MCF 10A (cell line): ENCODE results near the gene INCA1. TPM values are rescaled to one million over a fixed set of nuclear protein-coding genes. Genes with fewer than 3 reads are reported as not detected.
"Not testable (repeated sequence)": the region's sequence is repeated elsewhere in the genome, so short reads cannot be mapped to it uniquely, and the experiment has no call there.

Source experiments
- BruUV-seq: library from RNA; stranded (reverse); fragments of 400-500 nt; replicated peaks from 2 replicates; lab custom pipeline; 2021; lab: Mats Ljungman, UMichigan
- CTCF ChIA-PET: fragments of 300-600 bp; sonication (Branson Sonifier 250); formaldehyde crosslinking; extraction: SDS; loops from one replicate; lab custom pipeline; 2021; ENCODE audit warnings: antibody characterized with exemption, inconsistent platforms; lab: Yijun Ruan, JAX
- POLR2A ChIA-PET: fragments of 300-600, 350-650 bp; sonication (Branson Sonifier 250); formaldehyde crosslinking; extraction: SDS; loops from one replicate; lab custom pipeline; 2020; ENCODE audit warnings: antibody characterized with exemption, inconsistent platforms; lab: Yijun Ruan, JAX
- DNase-seq: peaks from one replicate; pipeline ENCODE4 v3.0.0-alpha.2; 2018; ENCODE audit not compliant: unreplicated experiment
- H3K27ac Mint-ChIP-seq: one replicate; pipeline ENCODE4 v1.8.0; 2022; ENCODE audit warnings: mild to moderate bottlenecking, low read depth, mixed read lengths; ENCODE audit not compliant: unreplicated experiment
- H3K27me3 Mint-ChIP-seq: one replicate; pipeline ENCODE4 v1.8.0; 2022; ENCODE audit warnings: mixed read lengths; ENCODE audit not compliant: insufficient read depth, unreplicated experiment
- H3K36me3 Mint-ChIP-seq: one replicate; pipeline ENCODE4 v1.8.0; 2022; ENCODE audit warnings: mild to moderate bottlenecking, moderate library complexity, mixed read lengths; ENCODE audit not compliant: insufficient read depth, unreplicated experiment
- H3K4me1 Mint-ChIP-seq: one replicate; pipeline ENCODE4 v1.8.0; 2022; ENCODE audit warnings: mixed read lengths; ENCODE audit not compliant: insufficient read depth, unreplicated experiment
- H3K4me3 Mint-ChIP-seq: one replicate; pipeline ENCODE4 v1.8.0; 2022; ENCODE audit warnings: mild to moderate bottlenecking, moderate library complexity, mixed read lengths; ENCODE audit not compliant: unreplicated experiment
- H3K9me3 Mint-ChIP-seq: one replicate; pipeline ENCODE4 v1.8.0; 2022; ENCODE audit warnings: mixed read lengths; ENCODE audit not compliant: unreplicated experiment
- intact Hi-C: fragments of 100-400 bp; cut with micrococcal nuclease; formaldehyde crosslinking; loops from 2 replicates; pipeline ENCODE4 v1.14.1; 2022
- total RNA-seq: library from RNA; stranded (reverse); gene quantifications from 2 replicates; pipeline ENCODE4 v1.2.3, GENCODE V29; 2022
- TF ChIP-seq, protein P1 (sequence below): fragments of 200-600 bp; IDR thresholded peaks from one replicate; pipeline ENCODE4 v1.8.0; 2022; ENCODE audit warnings: antibody characterized with exemption, mild to moderate bottlenecking; ENCODE audit not compliant: unreplicated experiment

The INCA1 gene
- total RNA-seq, 1 experiment from 2014 or later = 0.44 TPM

DNA sequence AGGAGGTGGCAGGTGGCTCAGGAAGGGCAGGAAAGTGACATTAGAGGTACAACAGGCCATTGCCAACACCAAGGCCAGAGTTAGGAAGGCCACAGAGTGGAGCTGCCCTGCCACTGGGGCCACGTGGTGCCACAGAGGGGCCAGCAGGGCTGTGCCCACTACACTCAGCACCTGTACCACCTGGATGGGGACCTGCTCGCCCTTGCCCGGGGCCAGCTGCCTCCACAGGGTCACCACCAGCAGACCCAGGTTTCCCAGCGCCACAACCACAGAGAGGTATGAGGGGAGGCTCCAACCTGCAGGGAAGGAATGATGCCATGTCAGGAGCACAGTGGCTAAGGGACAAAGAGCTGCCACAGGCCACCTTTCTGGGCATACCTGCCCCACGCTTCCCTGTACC lies 36.7 kb upstream of the INCA1 start:
- CTCF ChIA-PET = interaction anchor here (0.8 to 1.5 kb wide), 3 partner anchors 12 to 54 kb away, joined by 3 to 4 read pairs (median 4); no protein-coding TSS in a partner anchor
- POLR2A ChIA-PET = no interaction called here
- intact Hi-C loops = no loop called here
- H3K36me3 Mint-ChIP-seq = peaks cover 6% of the 10 kb centered on the region
- TF ChIP-seq, protein P1, sequence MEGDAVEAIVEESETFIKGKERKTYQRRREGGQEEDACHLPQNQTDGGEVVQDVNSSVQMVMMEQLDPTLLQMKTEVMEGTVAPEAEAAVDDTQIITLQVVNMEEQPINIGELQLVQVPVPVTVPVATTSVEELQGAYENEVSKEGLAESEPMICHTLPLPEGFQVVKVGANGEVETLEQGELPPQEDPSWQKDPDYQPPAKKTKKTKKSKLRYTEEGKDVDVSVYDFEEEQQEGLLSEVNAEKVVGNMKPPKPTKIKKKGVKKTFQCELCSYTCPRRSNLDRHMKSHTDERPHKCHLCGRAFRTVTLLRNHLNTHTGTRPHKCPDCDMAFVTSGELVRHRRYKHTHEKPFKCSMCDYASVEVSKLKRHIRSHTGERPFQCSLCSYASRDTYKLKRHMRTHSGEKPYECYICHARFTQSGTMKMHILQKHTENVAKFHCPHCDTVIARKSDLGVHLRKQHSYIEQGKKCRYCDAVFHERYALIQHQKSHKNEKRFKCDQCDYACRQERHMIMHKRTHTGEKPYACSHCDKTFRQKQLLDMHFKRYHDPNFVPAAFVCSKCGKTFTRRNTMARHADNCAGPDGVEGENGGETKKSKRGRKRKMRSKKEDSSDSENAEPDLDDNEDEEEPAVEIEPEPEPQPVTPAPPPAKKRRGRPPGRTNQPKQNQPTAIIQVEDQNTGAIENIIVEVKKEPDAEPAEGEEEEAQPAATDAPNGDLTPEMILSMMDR = no peak
- H3K4me3 Mint-ChIP-seq = no peak overlapping the region
- no peak overlapping the region for H3K27ac Mint-ChIP-seq
- no peak for DNase-seq
- H3K4me1 Mint-ChIP-seq = peaks cover 5% of the 10 kb centered on the region
- no peaks in the 10 kb centered on the region for H3K27me3 Mint-ChIP-seq
- no peaks in the 10 kb centered on the region for H3K9me3 Mint-ChIP-seq
- no TSS peak for BruUV-seq

DNA sequence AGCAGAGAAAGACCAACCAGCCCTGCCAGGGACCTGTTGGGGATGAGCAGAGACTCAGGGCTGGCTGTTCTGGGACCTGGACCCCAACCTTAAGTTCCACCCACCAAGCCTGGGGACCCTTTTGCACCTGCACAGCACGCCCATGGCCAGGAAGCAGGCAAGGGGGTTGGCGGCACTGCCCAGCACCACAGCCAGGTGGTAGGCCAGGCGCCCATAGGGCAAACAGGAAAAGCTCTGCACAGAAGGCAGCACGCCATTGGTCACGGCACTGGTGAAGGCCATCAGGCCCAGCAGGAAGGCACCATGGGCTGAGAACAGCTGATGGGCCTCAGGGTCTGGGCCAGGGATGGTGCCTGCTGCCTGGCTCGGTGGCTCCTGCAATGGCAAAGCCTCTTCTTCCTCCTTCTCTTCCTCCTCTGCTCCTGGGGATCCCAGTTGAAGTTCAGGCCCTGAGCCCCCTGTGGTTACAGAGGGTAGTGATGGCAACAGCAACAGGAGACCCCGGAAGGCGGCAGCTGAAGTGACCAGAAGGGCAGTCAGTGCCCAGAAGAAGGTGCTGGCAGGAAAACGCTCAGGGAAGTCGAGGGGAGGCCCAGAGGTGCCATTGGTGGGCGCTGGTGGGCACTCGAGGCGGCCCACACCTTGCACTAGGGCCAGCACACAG lies 36.2 kb upstream of the INCA1 start:
- no peak overlapping the region for H3K4me3 Mint-ChIP-seq
- BruUV-seq = no TSS peak

DNA sequence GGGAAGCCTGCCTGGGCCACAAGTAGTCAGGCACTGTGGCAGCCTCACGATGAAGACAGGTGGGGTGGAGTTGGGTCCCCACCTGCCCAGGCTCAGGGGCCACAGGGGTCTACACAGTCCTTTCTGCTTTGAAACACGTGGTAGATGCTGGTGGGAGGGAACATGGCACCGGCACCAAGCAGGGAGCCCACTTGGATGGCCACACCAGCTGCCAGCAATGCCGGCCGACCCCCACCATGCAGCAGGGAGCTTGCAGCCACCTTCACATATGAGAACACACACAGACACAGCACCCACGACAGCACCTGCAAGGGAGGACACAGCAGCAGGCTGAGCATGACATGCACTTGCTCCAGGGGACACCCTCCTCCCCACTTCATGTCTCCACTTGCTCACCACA lies 35.5 kb upstream of the INCA1 start:
- ChIA-PET CTCF (no interaction called here), POLR2A (no interaction called here)
- BruUV-seq = no TSS peak
- TF ChIP-seq, protein P1 = no peak
- H3K27me3 Mint-ChIP-seq = no peaks in the 10 kb centered on the region
- DNase-seq = no peak
- intact Hi-C loops = no loop called here
- no peak overlapping the region for H3K27ac Mint-ChIP-seq
- H3K9me3 Mint-ChIP-seq = no peaks in the 10 kb centered on the region
- H3K4me1 Mint-ChIP-seq = peaks cover 5% of the 10 kb centered on the region
- no peak overlapping the region for H3K4me3 Mint-ChIP-seq
- peaks cover 6% of the 10 kb centered on the region for H3K36me3 Mint-ChIP-seq

More for the DNA sequence above, 36.2 kb upstream of the INCA1 start:
- POLR2A ChIA-PET = no interaction called here
- DNase-seq = no peak
- peaks cover 6% of the 10 kb centered on the region for H3K36me3 Mint-ChIP-seq
- no peak overlapping the region for H3K27ac Mint-ChIP-seq
- no peaks in the 10 kb centered on the region for H3K27me3 Mint-ChIP-seq
- peaks cover 5% of the 10 kb centered on the region for H3K4me1 Mint-ChIP-seq
- CTCF ChIA-PET = interaction anchor here (0.9 to 1.5 kb wide), 2 partner anchors 11 to 15 kb away, joined by 3 to 4 read pairs; no protein-coding TSS in a partner anchor
- TF ChIP-seq, protein P1 = no peak
- H3K9me3 Mint-ChIP-seq = no peaks in the 10 kb centered on the region
- intact Hi-C loops = no loop called here

DNA sequence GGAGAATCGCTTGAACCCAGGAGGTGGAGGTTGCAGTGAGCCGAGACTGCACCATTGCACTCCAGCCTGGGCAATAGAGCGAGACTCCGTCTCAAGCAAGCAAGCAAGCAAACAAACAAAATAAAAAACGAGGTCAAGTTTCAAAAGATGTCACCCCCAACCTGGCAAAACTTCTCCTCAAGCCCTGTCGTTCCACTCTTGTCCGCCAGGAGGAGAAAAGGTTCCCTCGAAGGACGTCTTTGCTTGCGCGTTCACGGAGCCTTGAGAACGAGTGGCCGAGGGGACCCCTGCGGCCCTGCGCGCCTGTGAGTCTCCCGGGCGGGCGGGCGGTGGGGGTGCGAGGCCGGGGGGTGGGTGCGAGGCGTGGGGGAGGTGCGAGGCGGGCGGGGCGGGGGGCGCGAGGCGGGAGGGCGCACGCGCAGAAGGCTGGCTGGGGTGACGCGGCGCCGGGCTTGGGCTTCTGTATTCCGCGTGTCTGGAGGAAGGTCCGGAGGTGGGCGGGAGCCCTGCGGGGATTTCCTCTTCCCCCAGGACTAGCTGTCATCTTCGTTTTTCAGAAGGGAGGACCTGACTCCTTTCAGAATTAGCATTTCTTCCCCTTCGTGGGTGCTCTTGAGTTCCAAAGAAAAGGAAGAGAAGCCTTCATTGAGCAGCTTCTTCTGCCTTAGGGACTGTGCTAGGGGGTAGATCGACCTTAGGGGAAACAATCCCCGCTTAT lies 34.2 kb upstream of the INCA1 start:
- TF ChIP-seq, protein P1 = peak; percentile 58
- Mint-ChIP-seq H3K9me3 (no peaks in the 10 kb centered on the region), H3K27me3 (no peaks in the 10 kb centered on the region), H3K4me3 (peak overlapping the region; percentile 60), H3K4me1 (peaks cover 5% of the 10 kb centered on the region), H3K27ac (no peak overlapping the region), H3K36me3 (peaks cover 6% of the 10 kb centered on the region)
- ChIA-PET POLR2A (interaction anchor here (0.6 to 1.6 kb wide), 3 partner anchors 30 to 92 kb away, joined by 3 to 5 read pairs (median 3); partner anchors contain the start of genes RNF167 and SLC25A11), CTCF (interaction anchor here (0.5 to 1.1 kb wide), 6 partner anchors 10 to 122 kb away, joined by 4 to 6 read pairs (median 4); no protein-coding TSS in a partner anchor)
- peak; percentile 78 for DNase-seq
- intact Hi-C loops = loop anchor here (1.0 kb wide), 1 partner anchor 31 kb away; no protein-coding TSS in a partner anchor
- BruUV-seq = no TSS peak

DNA sequence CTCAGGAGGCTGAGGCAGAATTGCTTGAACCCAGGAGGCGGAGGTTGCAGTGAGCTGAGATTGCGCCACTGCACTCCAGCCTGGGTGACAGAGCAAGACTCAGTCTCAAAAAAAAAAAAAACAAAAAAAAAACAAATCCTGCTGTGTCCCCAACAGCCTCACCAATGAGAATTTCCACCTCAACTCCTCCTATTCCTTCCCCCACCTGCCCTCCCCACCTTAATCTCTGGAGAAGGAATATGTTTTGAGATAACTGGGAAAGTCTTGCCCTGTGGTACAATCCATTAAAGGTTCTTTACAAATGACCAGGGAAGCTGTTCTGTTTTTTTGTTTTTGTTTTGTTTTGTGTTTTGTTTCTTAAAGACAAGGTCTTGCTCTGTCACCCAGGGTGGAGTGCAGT lies 32.8 kb upstream of the INCA1 start:
- intact Hi-C loops = not testable (repeated sequence)
- POLR2A ChIA-PET = interaction anchor here (1.6 kb wide), 1 partner anchor 90 kb away, joined by 5 read pairs; the partner anchor contains the start of genes RNF167 and SLC25A11

More for the DNA sequence above, 32.8 kb upstream of the INCA1 start:
- not testable (repeated sequence) for H3K4me3 Mint-ChIP-seq, H3K27me3 Mint-ChIP-seq, H3K9me3 Mint-ChIP-seq, H3K36me3 Mint-ChIP-seq, H3K27ac Mint-ChIP-seq, BruUV-seq, DNase-seq
- H3K4me1 Mint-ChIP-seq = peaks cover 13% of the 10 kb centered on the region
- CTCF ChIA-PET = interaction anchor here (0.7 to 1.6 kb wide), 7 partner anchors 23 to 222 kb away, joined by 3 to 16 read pairs (median 4); no protein-coding TSS in a partner anchor
